H9 (cell line): Measurements from ENCODE around the gene SSBP2. TPM values are rescaled to one million over a fixed set of nuclear protein-coding genes. Genes with fewer than 3 reads are reported as not detected.

Experiments used
- DNase-seq: peaks from one replicate; pipeline ENCODE4 v3.0.0-alpha.2; 2017
- H2AFZ ChIP-seq: one replicate; pipeline ENCODE4 v1.6.1; 2013; ENCODE audit warnings: mild to moderate bottlenecking, low read length, control low read depth, moderate library complexity
- H2AK5ac ChIP-seq: 2 replicates; pipeline ENCODE4 v1.6.1; 2013; ENCODE audit warnings: low read length, control low read depth, mixed read lengths; ENCODE audit not compliant: insufficient read length
- H2BK120ac ChIP-seq: one replicate; pipeline ENCODE4 v1.6.1; 2013; ENCODE audit warnings: low read depth, mild to moderate bottlenecking, low read length, control low read depth, inconsistent platforms; ENCODE audit not compliant: poor library complexity, severe bottlenecking
- H2BK12ac ChIP-seq: 2 replicates; pipeline ENCODE4 v1.6.1; 2013; ENCODE audit warnings: low read length, control low read depth, mixed read lengths, low read depth; ENCODE audit not compliant: insufficient read length
- H2BK15ac ChIP-seq: 2 replicates; pipeline ENCODE4 v1.6.1; 2013; ENCODE audit warnings: low read depth, low read length, control low read depth
- H2BK20ac ChIP-seq: one replicate; pipeline ENCODE4 v1.6.1; 2013; ENCODE audit warnings: low read depth, mild to moderate bottlenecking, low read length, control low read depth, inconsistent platforms; ENCODE audit not compliant: poor library complexity, severe bottlenecking
- H2BK5ac ChIP-seq: 2 replicates; pipeline ENCODE4 v1.6.1; 2013; ENCODE audit warnings: low read length, control low read depth, mixed read lengths; ENCODE audit not compliant: insufficient read length
- H3K14ac ChIP-seq: 2 replicates; pipeline ENCODE4 v1.6.1; 2013; ENCODE audit warnings: low read length, control low read depth; ENCODE audit not compliant: insufficient read depth
- H3K18ac ChIP-seq: 2 replicates; pipeline ENCODE4 v1.6.1; 2013; ENCODE audit warnings: low read depth, mild to moderate bottlenecking, mixed read lengths, low read length, control low read depth; ENCODE audit not compliant: insufficient read length
- H3K23ac ChIP-seq: 2 replicates; pipeline ENCODE4 v1.6.1; 2013; ENCODE audit warnings: low read length, control low read depth, mixed read lengths, low read depth; ENCODE audit not compliant: insufficient read length
- H3K23me2 ChIP-seq: 2 replicates; pipeline ENCODE4 v1.6.1; 2013; ENCODE audit warnings: low read depth, mild to moderate bottlenecking, mixed read lengths, low read length, control low read depth; ENCODE audit not compliant: insufficient read length, poor library complexity, severe bottlenecking
- H3K27ac ChIP-seq: 2 replicates; pipeline ENCODE4 v1.5.1; 2013; ENCODE audit warnings: low read length, control low read depth, mixed read lengths, low read depth; ENCODE audit not compliant: insufficient read length
- H3K27me3 ChIP-seq: 2 replicates; pipeline ENCODE4 v1.6.1; 2013; ENCODE audit warnings: low read length, control low read depth, inconsistent platforms; ENCODE audit not compliant: insufficient read depth
- H3K4ac ChIP-seq: 2 replicates; pipeline ENCODE4 v1.6.1; 2013; ENCODE audit warnings: low read depth, mild to moderate bottlenecking, control low read depth, inconsistent platforms, low read length, moderate library complexity
- H3K4me1 ChIP-seq: 2 replicates; pipeline ENCODE4 v1.6.1; 2013; ENCODE audit warnings: low read length, control low read depth, inconsistent platforms; ENCODE audit not compliant: insufficient read depth
- H3K4me2 ChIP-seq: 2 replicates; pipeline ENCODE4 v1.6.1; 2013; ENCODE audit warnings: low read length, control low read depth, mixed read lengths; ENCODE audit not compliant: insufficient read length, insufficient read depth
- H3K56ac ChIP-seq: 2 replicates; pipeline ENCODE4 v1.6.1; 2013; ENCODE audit warnings: low read depth, mild to moderate bottlenecking, mixed read lengths, low read length, control low read depth; ENCODE audit not compliant: insufficient read length
- H3K79me1 ChIP-seq: 2 replicates; pipeline ENCODE4 v1.6.1; 2013; ENCODE audit warnings: low read depth, mild to moderate bottlenecking, moderate library complexity, low read length, control low read depth, inconsistent platforms; ENCODE audit not compliant: insufficient read depth, poor library complexity, severe bottlenecking
- H3K79me2 ChIP-seq: 2 replicates; pipeline ENCODE4 v1.6.1; 2013; ENCODE audit warnings: low read length, control low read depth, inconsistent platforms; ENCODE audit not compliant: insufficient read depth
- H3K9ac ChIP-seq: 2 replicates; pipeline ENCODE4 v1.6.1; 2013; ENCODE audit warnings: low read length, control low read depth, mixed read lengths; ENCODE audit not compliant: insufficient read length; ENCODE audit errors: extremely low read depth
- H3K9me3 ChIP-seq: one replicate; pipeline ENCODE4 v1.6.1; 2013; ENCODE audit warnings: low read depth, low read length, inconsistent platforms; ENCODE audit not compliant: control insufficient read depth
- H3T11ph ChIP-seq: one replicate; pipeline ENCODE4 v1.6.1; 2013; ENCODE audit warnings: mild to moderate bottlenecking, low read length, control low read depth, inconsistent platforms
- H4K20me1 ChIP-seq: one replicate; pipeline ENCODE4 v1.6.1; 2013; ENCODE audit not compliant: control insufficient read depth, insufficient read length, insufficient read depth
- H4K5ac ChIP-seq: 2 replicates; pipeline ENCODE4 v1.6.1; 2013; ENCODE audit warnings: low read depth, mild to moderate bottlenecking, mixed read lengths, low read length, control low read depth; ENCODE audit not compliant: insufficient read length
- H4K8ac ChIP-seq: replicated peaks from 2 replicates; pipeline ENCODE4 v1.6.1; 2013; ENCODE audit warnings: low read length, control low read depth, mixed read lengths, low read depth; ENCODE audit not compliant: insufficient read length
- H4K91ac ChIP-seq: 2 replicates; pipeline ENCODE4 v1.6.1; 2013; ENCODE audit warnings: low read depth, mild to moderate bottlenecking, moderate library complexity, mixed read lengths, low read length, control low read depth; ENCODE audit not compliant: insufficient read length
- H3K27ac Mint-ChIP-seq, 3 experiments: 2 replicates in 2 of 3; 3 replicates in 1 of 3; pipeline ENCODE4 v1.8.0; 2020 to 2021; ENCODE audit warnings: mixed read lengths in 3 of 3, mild to moderate bottlenecking in 1 of 3, moderate library complexity in 1 of 3
- H3K27me3 Mint-ChIP-seq: 2 replicates; pipeline ENCODE4 v1.8.0; 2021; ENCODE audit warnings: low read depth, mild to moderate bottlenecking, moderate library complexity, mixed read lengths
- H3K36me3 Mint-ChIP-seq, 3 experiments: 2 replicates in 2 of 3; 3 replicates in 1 of 3; pipeline ENCODE4 v1.8.0; 2020 to 2021; ENCODE audit warnings: low read depth in 3 of 3, mixed read lengths in 3 of 3; ENCODE audit not compliant: insufficient read depth in 1 of 3
- H3K4me1 Mint-ChIP-seq, 2 experiments: 2 replicates each; pipeline ENCODE4 v1.8.0; 2020; ENCODE audit warnings: mixed read lengths in 2 of 2
- H3K4me3 Mint-ChIP-seq, 2 experiments: 2 replicates in 1 of 2; 3 replicates in 1 of 2; pipeline ENCODE4 v1.8.0; 2020 to 2021; ENCODE audit warnings: mild to moderate bottlenecking in 2 of 2, mixed read lengths in 2 of 2, moderate library complexity in 1 of 2
- H3K9me3 Mint-ChIP-seq, 2 experiments: 2 replicates in 1 of 2; 3 replicates in 1 of 2; pipeline ENCODE4 v1.8.0; 2020; ENCODE audit warnings: mild to moderate bottlenecking in 2 of 2, mixed read lengths in 2 of 2, moderate library complexity in 1 of 2
- WGBS: extraction: QIAGEN DNeasy Blood & Tissue Kit; methylation state at CpG from one replicate; pipeline ENCODE4 v1.1.7; 2013; ENCODE audit warnings: missing lambda C conversion rate, low lambda C conversion rate, mixed read lengths; ENCODE audit not compliant: insufficient read length; ENCODE audit errors: extremely low coverage; 5-methylcytosine and 5-hydroxymethylcytosine counted together
- total RNA-seq: library from RNA; stranded (reverse); gene quantifications from 2 replicates; pipeline ENCODE4 v1.2.1, GENCODE V29; 2021
- TF ChIP-seq, protein P1 (sequence below): fragments of 200-600 bp; sonication (generic); conservative IDR thresholded peaks from 3 replicates; pipeline ENCODE4 v1.8.0; 2021; ENCODE audit warnings: antibody characterized with exemption, mild to moderate bottlenecking

Gene SSBP2
- total RNA-seq, 1 experiment from 2014 or later, result 35.6 TPM

- Histone ChIP-seq H3K4ac (no peak overlapping the region), H4K8ac (no peak overlapping the region), H4K20me1 (no peaks in the 10 kb centered on the region), H3K23me2 (no peaks in the 10 kb centered on the region), H2BK15ac (no peak overlapping the region), H3T11ph (no peak overlapping the region), H2AFZ (no peak overlapping the region), H4K91ac (no peak overlapping the region), H3K9me3 (no peaks in the 10 kb centered on the region), H3K4me2 (no peak overlapping the region), H4K5ac (no peak overlapping the region), H3K27ac (peak overlapping the region; percentile 21), H2BK120ac (no peak overlapping the region), H2BK5ac (no peak overlapping the region), H2BK12ac (no peak overlapping the region), H2BK20ac (no peak overlapping the region), H3K79me2 (no peaks in the 10 kb centered on the region), H3K14ac (no peak overlapping the region), H2AK5ac (no peak overlapping the region), H3K56ac (no peak overlapping the region), H3K23ac (no peak overlapping the region), H3K18ac (peak overlapping the region; percentile 2), H3K9ac (no peak overlapping the region), H3K27me3 (no peaks in the 10 kb centered on the region), H3K79me1 (no peaks in the 10 kb centered on the region), H3K4me1 (peaks cover 6% of the 10 kb centered on the region; the same call in 1 of the 2 replicates)
- no CpG with 5 or more reads among the region's 3 CpGs for WGBS
- peak overlapping the region; percentile 62 to 95 (median 93); a peak in 6 of 7 replicates for H3K27ac Mint-ChIP-seq
- H3K4me1 Mint-ChIP-seq, result peaks cover 27 to 30% of the 10 kb centered on the region in 2 experiments
- DNase-seq, result no peak
- H3K36me3 Mint-ChIP-seq, result peaks cover 0 to 9% (median 0%) of the 10 kb centered on the region in 3 experiments; a peak in 4 of 7 replicates
- no peak overlapping the region; a peak in 1 of 5 replicates for H3K4me3 Mint-ChIP-seq
- TF ChIP-seq, protein P1, sequence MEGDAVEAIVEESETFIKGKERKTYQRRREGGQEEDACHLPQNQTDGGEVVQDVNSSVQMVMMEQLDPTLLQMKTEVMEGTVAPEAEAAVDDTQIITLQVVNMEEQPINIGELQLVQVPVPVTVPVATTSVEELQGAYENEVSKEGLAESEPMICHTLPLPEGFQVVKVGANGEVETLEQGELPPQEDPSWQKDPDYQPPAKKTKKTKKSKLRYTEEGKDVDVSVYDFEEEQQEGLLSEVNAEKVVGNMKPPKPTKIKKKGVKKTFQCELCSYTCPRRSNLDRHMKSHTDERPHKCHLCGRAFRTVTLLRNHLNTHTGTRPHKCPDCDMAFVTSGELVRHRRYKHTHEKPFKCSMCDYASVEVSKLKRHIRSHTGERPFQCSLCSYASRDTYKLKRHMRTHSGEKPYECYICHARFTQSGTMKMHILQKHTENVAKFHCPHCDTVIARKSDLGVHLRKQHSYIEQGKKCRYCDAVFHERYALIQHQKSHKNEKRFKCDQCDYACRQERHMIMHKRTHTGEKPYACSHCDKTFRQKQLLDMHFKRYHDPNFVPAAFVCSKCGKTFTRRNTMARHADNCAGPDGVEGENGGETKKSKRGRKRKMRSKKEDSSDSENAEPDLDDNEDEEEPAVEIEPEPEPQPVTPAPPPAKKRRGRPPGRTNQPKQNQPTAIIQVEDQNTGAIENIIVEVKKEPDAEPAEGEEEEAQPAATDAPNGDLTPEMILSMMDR, result no peak
- no peaks in the 10 kb centered on the region for H3K27me3 Mint-ChIP-seq
- peaks cover 0 to 12% of the 10 kb centered on the region in 2 experiments; a peak in 4 of 5 replicates for H3K9me3 Mint-ChIP-seq
Measured at GRCh38 chr5:81787474-81788242, 36.8 kb upstream of the SSBP2 start.
